ENCODE data around the gene MYO15B.

GRCh38 chr17:75650874-75651273, 63.3 kb downstream of the MYO15B start:
- TF ChIP-seq CTCF (conservative IDR thresholded peaks at IDR 0.05; ENCODE audit: low read depth, low read length) (no peak), EZH2 (IDR thresholded peaks at IDR 0.05; ENCODE audit: low read length, unreplicated experiment) (no peak), EZH2phosphoT487 (IDR thresholded peaks at IDR 0.05; ENCODE audit: borderline replicate concordance, low read length) (no peak)

All from PC-3 (cell line).